Fibroblast of skin of back (primary cell): ENCODE results near the gene STEAP3.

Experiments used
- DNase-seq: peaks from one replicate; pipeline ENCODE4 v3.0.0-alpha.2; 2013

The STEAP3 gene

DNA sequence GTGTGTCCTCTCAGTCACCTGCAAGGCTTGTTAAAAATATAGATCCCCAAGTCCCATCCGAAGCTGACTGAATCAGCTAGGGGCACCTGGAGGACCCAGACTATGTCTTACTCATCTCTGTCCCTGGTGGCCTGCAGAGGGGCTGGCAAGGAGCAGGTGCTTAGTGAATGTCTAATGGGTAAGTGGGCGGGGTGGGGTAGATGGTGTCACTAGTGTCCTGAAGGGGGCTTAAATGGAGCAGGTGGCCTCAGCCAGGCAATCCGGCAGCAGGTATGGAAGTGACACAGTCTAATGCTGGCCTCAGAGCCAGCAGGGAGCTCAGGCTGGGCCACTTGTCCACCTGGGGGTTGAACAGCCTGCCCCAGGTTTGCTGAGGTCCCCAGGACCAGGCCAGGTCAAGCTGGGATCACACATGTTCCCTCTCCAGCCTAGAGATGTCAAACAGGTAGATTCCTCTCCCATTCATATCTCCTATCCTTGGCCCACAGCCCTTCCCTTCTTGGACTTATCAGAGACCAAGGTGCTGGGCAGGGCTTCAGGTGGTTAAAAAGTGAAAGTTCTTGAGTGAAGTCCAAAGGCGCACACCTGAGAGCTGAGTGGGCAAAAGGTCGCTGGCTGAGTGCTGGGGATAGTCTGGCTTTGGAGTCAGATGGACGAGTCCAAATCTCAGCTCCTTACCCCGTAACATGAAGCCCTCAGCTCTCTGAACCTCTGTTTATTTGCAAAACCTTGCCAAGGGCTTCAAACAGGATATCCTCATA, 1.7 kb downstream of the STEAP3 start:
- DNase-seq = no peak

DNA sequence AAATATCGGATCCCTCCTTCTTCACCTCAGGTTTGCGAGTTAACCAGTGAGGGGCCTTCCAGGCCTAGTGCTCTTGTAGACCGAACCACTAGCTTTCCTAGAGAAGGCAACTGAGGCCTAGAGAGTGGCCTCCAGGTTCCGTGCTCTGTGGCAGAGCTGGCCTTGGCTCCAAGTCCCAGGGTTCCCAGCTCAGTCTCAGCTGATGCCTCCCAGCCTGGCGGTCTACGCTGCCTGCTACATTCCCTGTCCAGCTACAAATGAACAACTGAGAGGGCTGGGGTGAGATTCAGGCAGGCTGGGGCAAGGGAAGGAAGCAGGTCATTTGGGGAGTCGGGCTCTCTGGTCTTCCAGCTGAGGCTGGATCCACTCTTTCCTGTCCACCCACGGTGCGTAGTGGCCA, 2.3 kb downstream of the STEAP3 start:
- DNase-seq = no peak

GRCh38 chr2:119227346-119227745, 3.7 kb downstream of the STEAP3 start:
- DNase-seq = no peak

GRCh38 chr2:119228136-119228535, 4.5 kb downstream of the STEAP3 start:
- no peak for DNase-seq

- no peak for DNase-seq
Observed at GRCh38 chr2:119228964-119229363, 5.3 kb downstream of the STEAP3 start.

DNA sequence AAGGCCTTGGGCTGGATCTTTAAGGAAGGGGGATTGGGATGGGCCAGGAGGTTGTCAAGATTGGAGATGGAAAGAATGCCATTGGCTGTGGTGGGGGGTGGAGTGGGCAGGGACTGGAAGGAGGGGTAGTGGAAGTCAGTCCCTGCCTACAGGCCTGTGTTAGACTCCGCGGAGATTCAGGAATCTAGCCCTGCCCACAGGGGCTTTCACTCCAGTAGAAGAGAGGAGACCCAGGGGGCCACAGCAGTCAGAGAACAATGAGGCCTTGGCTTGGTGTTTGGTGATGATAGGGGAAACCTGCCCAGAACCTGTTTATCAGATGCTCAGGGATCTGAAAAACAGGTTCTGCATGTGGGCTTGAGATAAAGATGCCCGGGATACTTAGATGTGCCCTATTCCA, 6.1 kb downstream of the STEAP3 start:
- no peak for DNase-seq

- DNase-seq = peak; percentile 61
Observed at GRCh38 chr2:119230219-119231185, 6.9 kb downstream of the STEAP3 start.

DNA sequence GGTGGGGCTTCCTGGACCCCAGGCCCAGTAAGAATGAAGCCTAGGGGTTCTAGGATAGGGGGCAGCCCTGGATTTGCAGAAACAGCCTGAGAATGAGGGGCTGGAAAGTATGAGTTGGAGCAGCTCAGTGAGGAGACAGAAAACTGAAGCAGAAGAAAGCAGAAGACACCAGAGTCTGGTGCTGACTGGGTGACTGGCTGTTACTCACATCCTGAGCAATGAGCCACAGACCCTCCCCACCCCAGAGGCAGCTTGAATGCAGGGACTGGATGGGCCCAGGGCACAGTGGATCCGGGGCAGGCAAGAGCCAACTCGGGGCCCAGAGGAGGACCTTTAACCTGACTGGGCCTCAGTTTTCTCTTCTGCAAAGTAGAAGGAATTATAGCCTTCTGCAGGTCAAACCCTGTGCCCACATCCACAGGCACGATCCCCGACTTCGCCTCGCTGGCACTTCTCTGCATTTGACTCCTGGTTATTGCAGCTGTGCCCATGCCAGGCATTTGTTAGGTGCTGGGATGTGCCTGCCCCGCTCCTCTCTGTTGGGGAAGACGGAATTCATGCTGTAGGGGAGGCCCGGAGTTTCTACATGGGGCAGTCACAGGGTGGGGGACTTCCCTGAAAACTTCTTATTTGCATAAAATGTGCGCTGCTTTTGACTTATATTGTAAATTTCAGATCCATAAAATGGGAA, 8.5 kb downstream of the STEAP3 start:
- peak; percentile 83 for DNase-seq

GRCh38 chr2:119232666-119232993, 9.0 kb downstream of the STEAP3 start:
- no peak for DNase-seq

DNA sequence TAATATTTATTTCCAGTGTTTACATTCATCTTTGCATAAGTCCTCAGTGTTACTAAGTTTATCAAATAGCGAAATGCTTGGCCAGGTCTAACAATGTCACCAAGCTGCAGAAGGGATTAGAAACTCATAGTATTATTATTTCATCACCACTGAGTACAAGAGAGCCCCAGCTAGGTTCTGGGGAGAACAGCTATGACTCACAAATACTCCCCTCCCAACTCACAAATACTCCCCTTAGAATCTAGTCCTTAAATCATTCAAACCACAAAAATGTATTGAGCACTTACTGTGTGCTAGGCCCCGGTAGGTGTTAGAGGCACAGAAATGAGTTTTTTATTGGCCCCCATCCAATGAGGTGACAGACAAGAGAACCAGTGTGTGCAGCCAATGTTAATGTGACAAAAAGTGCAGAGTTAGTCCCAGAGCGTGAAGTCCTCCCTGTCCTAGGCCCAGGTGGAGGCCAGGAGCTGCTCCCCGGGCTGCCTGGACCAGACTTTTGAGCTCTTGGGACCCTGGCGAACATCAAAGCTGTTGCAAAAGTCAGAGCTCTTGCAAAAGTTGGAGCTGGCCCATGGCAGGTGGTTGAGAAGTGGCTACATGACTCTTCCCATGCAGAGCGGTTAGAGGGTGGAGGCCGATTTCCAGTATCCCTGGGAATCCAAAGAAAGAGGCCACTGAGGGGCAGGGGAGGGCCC, 9.8 kb downstream of the STEAP3 start:
- DNase-seq = peak; percentile 73

DNA sequence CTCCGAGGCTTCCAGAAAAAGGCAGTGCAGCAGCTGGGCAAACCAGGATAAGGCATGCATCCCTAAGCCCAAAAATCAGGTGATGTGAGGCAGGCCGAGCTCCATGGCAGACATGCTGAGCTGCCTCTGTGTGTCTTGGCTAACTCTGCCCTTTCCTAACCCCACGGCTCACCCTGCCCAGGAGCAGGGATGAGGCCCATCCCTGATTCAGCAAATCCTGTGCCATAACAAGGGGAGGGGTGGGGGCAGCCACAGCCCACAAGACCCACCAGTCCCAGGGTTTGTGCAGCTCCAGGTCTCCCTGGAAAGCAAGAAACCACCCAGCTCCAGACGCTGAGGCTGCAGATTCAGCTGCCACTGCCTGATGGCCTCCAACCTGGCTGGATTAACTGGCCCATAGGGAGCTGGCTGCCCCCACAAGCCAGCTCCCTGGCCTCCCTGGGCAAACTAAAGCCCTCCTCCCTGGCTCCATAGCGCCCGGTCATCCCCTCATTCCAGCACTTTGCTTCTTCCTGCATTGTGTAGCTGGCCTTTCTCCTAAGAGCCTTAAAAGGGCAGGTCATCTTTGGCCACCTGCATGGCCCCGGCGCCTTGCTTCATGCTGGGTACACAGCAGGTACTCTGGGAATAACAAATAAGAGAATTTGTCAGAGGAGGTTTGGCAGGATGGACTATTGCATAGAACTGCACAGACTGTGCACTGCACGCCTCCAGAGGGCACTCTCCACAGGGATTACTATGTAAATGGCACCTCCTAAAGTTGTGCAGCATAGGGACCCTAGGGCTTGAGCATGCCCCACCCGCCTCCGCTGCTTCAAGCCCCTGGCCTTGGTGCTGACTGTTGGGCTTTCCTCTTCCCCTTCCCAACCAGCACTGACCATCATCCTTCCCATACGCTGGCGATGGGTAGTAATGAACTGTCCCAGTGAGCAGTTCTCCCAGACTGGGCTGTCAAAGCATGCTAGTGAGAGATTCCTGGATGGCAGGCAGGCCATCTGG, 10.7 kb downstream of the STEAP3 start:
- peak; percentile 31 for DNase-seq

- no peak for DNase-seq
Observed at GRCh38 chr2:119236796-119237195, 13.2 kb downstream of the STEAP3 start.

- peak; percentile 81 for DNase-seq
Observed at GRCh38 chr2:119240311-119241204, 16.9 kb downstream of the STEAP3 start.

GRCh38 chr2:119241205-119241532, 17.5 kb downstream of the STEAP3 start:
- DNase-seq = no peak

DNA sequence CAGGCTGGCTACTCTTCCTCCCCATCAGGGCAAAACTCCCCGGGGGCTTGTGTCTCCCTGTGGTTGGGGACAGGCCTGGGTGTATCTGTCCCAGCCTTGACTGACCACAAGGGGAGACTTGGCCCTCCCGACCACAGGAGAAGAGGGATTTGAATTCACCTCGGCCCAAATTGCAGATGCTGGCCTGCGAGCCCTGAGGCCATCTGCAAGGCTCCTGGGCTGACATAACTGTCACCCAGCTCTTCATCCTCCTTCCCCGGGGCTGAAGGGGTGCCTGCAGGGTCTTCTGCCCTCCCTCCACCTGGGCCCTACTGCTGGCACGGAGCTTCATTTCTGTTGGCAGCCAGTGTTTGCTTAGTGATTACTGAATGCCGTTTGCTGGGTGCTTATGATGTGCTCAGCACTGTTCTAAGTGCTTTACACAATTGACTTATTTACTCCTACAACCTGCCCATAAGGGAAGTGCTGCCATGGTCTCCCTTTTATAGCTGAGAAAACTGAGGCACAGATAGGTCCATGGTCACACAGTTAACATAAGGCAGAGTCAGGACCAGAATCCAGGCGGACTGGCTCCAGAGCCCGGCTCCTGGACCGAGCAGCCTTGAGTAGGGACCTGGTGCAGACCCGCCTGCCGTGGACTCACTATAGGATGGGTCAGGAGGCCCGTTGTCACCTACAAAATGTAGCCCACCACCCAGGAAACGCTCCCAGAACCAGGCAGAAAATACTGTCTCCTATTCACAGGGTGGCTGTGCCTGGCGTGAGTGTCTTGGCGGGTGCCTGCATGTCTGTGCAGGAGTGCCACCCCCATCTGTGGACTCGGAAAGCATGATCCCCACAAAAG, 18.9 kb downstream of the STEAP3 start:
- no peak for DNase-seq

GRCh38 chr2:119243621-119244020, 20.0 kb downstream of the STEAP3 start:
- no peak for DNase-seq

- DNase-seq = no peak
Observed at GRCh38 chr2:119245076-119245840, 21.6 kb downstream of the STEAP3 start.

DNA sequence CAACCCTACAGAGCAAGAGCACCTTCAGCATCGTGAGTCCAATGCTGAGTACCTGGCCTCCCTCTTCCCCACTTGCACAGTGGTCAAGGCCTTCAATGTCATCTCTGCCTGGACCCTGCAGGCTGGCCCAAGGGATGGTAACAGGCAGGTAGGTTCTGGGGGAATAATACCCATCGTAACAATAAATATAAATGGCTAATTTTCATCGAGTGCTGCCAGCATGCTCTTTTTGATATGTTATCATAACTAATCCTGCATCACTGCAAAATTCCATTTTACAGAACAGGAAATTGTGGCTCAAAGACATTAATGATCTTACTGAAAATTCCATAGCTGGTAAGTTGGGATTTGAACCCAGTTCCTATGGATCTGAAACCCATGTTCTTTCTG, 22.2 kb downstream of the STEAP3 start:
- DNase-seq = no peak
